Keratinocyte (primary cell): Measurements from ENCODE around the gene P2RY13.

Experiments used
- EZH2 ChIP-seq: IDR thresholded peaks from one replicate; pipeline ENCODE4 v1.6.1; 2012; ENCODE audit warnings: inconsistent platforms, mild to moderate bottlenecking, low read length, moderate library complexity
- TF ChIP-seq, protein P1 (sequence below), 3 experiments: IDR thresholded peaks in 1 of 3; conservative IDR thresholded peaks in 1 of 3; optimal IDR thresholded peaks in 1 of 3; 2 replicates in 2 of 3; 3 replicates in 1 of 3; pipeline versions ENCODE3 to v1.5.1; 2011; ENCODE audit warnings: low read length in 3 of 3, mild to moderate bottlenecking in 3 of 3, moderate library complexity in 2 of 3, control low read depth in 1 of 3, inconsistent platforms in 1 of 3; ENCODE audit not compliant: insufficient read depth in 2 of 3; ENCODE audit errors: extremely low read depth in 1 of 3

DNA sequence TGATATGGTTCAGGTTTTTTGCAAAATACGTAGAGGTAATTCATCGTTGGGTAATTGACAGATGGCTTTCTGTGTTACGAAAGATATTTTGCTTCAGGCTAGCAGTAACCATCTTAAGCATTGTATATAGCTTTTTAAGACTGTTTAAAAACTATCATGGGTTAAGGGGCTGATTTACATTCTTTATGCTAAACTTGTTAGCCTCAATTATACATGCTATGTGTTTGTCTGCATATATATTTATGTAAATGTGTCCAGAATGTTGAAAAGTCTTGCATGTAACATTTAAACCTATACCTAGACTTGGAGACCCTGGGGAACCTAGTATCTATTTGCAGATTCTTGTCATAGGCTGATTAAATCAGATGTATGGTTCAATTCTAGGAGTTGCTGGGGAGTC is 39.9 kb downstream of the P2RY13 start:
- TF ChIP-seq, protein P1, sequence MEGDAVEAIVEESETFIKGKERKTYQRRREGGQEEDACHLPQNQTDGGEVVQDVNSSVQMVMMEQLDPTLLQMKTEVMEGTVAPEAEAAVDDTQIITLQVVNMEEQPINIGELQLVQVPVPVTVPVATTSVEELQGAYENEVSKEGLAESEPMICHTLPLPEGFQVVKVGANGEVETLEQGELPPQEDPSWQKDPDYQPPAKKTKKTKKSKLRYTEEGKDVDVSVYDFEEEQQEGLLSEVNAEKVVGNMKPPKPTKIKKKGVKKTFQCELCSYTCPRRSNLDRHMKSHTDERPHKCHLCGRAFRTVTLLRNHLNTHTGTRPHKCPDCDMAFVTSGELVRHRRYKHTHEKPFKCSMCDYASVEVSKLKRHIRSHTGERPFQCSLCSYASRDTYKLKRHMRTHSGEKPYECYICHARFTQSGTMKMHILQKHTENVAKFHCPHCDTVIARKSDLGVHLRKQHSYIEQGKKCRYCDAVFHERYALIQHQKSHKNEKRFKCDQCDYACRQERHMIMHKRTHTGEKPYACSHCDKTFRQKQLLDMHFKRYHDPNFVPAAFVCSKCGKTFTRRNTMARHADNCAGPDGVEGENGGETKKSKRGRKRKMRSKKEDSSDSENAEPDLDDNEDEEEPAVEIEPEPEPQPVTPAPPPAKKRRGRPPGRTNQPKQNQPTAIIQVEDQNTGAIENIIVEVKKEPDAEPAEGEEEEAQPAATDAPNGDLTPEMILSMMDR (optimal IDR thresholded peaks at IDR 0.05 in 1 of 3, IDR thresholded peaks at IDR 0.05 in 1 of 3, conservative IDR thresholded peaks at IDR 0.05 in 1 of 3; ENCODE audit: extremely low read depth in 1 of 3, insufficient read depth in 2 of 3, low read length in 3 of 3) = no peak
- no peak for TF ChIP-seq EZH2
